Fibroblast of villous mesenchyme (primary cell): Measurements from ENCODE around the gene AK9. TPM values are rescaled to one million over a fixed set of nuclear protein-coding genes. Genes with fewer than 3 reads are reported as not detected.

ENCODE experiments used
- DNase-seq: peaks from one replicate; pipeline ENCODE4 v3.0.0-alpha.2; 2010; ENCODE audit warnings: low read depth
- H3K4me3 ChIP-seq: 2 replicates; pipeline ENCODE4 v1.5.1; 2011; ENCODE audit warnings: low read depth, mild to moderate bottlenecking, low read length
- CTCF ChIP-seq: IDR thresholded peaks from 2 replicates; pipeline ENCODE4 v1.5.1; 2012; ENCODE audit warnings: low read depth, mild to moderate bottlenecking, low read length; ENCODE audit not compliant: insufficient read depth
- total RNA-seq: library from RNA; depleted of rRNA; stranded (reverse); fragments of >200 nt; gene quantifications from 2 replicates; pipeline ENCODE4 v1.2.3, GENCODE V29; 2012

AK9 gene
- total RNA-seq, 1 donor = 3.5 TPM

- no peak overlapping the region for H3K4me3 ChIP-seq
- DNase-seq = no peak
- TF ChIP-seq CTCF = no peak
Observed at GRCh38 chr6:109678240-109678639, 12.8 kb downstream of the AK9 start.

DNA sequence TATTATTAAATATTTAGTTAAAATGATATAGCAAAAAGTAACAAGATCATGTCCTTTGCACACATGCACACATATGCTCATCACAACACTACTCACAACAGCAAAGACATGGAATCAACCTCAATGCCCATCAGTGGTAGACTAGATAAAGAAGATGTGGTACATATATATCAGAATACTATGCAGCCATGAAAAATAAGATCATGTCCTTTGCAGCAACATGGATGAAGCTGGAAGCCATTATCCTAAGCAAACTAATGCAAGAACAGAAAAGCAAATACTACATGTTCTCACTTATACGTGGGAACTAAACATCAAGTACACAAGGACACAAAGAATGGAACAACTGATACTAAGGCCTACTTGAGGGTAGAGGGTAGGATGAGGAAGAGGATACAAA lies 14.3 kb downstream of the AK9 start:
- no peak for DNase-seq
- no peak for TF ChIP-seq CTCF
- H3K4me3 ChIP-seq = no peak overlapping the region

DNA sequence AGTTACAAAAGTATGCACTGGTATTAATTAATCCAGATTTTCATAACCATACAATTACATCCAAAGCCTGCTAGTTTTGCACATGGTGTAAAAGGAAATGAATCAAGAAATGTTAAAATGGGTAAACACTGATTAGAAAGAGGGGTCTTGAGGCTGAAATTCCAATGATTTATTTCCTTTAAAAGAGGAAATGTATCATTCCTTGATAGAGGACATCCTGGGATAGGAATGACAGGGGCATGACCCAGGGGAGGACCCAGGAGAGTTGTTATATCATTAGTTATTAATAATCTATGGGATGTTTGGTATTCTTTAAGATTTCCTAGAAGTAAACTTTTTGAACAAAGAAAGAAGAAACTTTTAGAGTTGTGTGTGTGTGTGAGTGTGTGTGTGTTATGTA lies 18.2 kb downstream of the AK9 start:
- no peak for TF ChIP-seq CTCF
- no peak overlapping the region for H3K4me3 ChIP-seq
- DNase-seq = no peak

DNA sequence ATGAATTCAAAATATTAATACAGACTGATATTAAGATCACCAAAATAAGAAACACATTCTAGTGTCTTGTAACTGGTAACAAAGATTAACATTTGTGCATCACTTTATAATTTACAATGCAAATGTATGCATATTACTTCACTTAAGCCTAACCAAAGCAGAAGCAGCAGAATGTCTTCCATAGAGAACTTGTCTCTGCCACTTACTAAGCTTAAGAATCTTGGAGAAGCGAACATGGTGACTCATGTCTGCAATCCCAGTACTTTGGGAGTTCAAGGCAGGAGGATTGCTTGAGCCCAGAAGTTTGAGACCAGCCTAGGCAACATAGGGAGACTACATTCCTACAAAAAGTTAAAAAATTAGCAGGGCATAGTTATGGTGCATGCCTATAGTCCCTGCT lies 18.8 kb downstream of the AK9 start:
- H3K4me3 ChIP-seq = no peak overlapping the region
- TF ChIP-seq CTCF = no peak
- peak; percentile 22 for DNase-seq

GRCh38 chr6:109671733-109672132 lies 19.3 kb downstream of the AK9 start:
- DNase-seq = peak; percentile 32

DNA sequence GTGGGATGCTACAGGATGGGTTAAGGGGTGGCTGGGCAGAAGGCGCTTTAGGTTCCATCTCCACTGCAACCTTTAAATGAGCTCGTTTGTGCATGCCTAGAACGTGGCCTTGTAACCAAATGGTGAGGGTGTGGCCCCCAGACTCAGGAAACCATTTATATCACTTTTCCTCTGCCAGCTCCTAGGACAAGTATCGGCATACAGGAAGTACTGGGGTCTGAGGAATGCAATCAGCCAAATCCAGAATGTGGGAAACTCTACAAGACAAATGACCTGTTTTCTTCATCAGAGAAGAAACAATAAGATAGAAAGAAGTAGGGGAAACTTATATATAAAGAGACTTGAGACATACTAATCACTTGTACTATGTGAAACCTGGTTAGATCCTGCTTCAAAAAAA lies 21.2 kb downstream of the AK9 start:
- no peak for DNase-seq

More at GRCh38 chr6:109671733-109672132, 19.3 kb downstream of the AK9 start:
- H3K4me3 ChIP-seq = no peak overlapping the region
- no peak for TF ChIP-seq CTCF

More for the DNA sequence above, 21.2 kb downstream of the AK9 start:
- no peak for TF ChIP-seq CTCF
- H3K4me3 ChIP-seq = no peak overlapping the region
